Vagina (tissue), 2 donors: ENCODE results near the gene RAPSN. TPM values are rescaled to one million over a fixed set of nuclear protein-coding genes. Genes with fewer than 3 reads are reported as not detected.

ENCODE experiments used
- DNase-seq, 2 donors: peaks; one replicate each; pipeline ENCODE4 v3.0.0-alpha.2; 2017; ENCODE audit errors: extremely low spot score in 2 of 2
- H3K27ac ChIP-seq: fragments of 200-600 bp; sonication (generic); one replicate; pipeline ENCODE4 v1.5.1; 2019
- H3K27me3 ChIP-seq: fragments of 200-600 bp; sonication (generic); one replicate; pipeline ENCODE4 v1.5.1; 2019
- H3K36me3 ChIP-seq, 2 donors: fragments of 200-600 bp; sonication (generic); one replicate each; pipeline ENCODE4 v1.5.1; 2017 to 2019
- H3K4me1 ChIP-seq: fragments of 200-600 bp; sonication (generic); one replicate; pipeline ENCODE4 v1.5.1; 2019
- H3K4me3 ChIP-seq, 2 donors: fragments of 200-600 bp; sonication (generic); 1 replicate in 1 of 2; 2 replicates in 1 of 2; pipeline ENCODE4 v1.5.1; 2016 to 2019
- H3K9me3 ChIP-seq: fragments of 200-600 bp; sonication (generic); one replicate; pipeline ENCODE4 v1.5.1; 2019
- CTCF ChIP-seq, 3 experiments: fragments of 450-650 bp in 2 of 3; fragments of 200-600 bp in 1 of 3; sonication (generic) in 1 of 3; IDR thresholded peaks; one replicate each; pipeline ENCODE4 v1.5.1; 2017 to 2019; ENCODE audit warnings: antibody characterized with exemption in 3 of 3, mild to moderate bottlenecking in 2 of 3, moderate library complexity in 2 of 3
- POLR2A ChIP-seq, 2 donors: fragments of 450-650 bp; IDR thresholded peaks; one replicate each; pipeline ENCODE4 v1.6.1; 2017; ENCODE audit warnings: antibody characterized with exemption in 2 of 2, mild to moderate bottlenecking in 2 of 2, moderate library complexity in 2 of 2
- POLR2AphosphoS5 ChIP-seq, 2 donors: sonication (generic); formaldehyde crosslinking; IDR thresholded peaks; one replicate each; pipeline ENCODE4 v1.9.0; 2017; ENCODE audit warnings: antibody characterized with exemption in 2 of 2, mild to moderate bottlenecking in 2 of 2, low read depth in 1 of 2; ENCODE audit not compliant: insufficient read depth in 1 of 2
- intact Hi-C: fragments of 100-400 bp; cut with DNase I; formaldehyde crosslinking; loops from one replicate; pipeline ENCODE4 v1.15.1; 2023
- total RNA-seq: library from RNA; depleted of rRNA; stranded (reverse); fragments of >200 nt; gene quantifications from one replicate; pipeline ENCODE4 v1.2.3, GENCODE V29; 2016

The RAPSN gene
- total RNA-seq, 1 donor from 2014 or later = not detected

DNA sequence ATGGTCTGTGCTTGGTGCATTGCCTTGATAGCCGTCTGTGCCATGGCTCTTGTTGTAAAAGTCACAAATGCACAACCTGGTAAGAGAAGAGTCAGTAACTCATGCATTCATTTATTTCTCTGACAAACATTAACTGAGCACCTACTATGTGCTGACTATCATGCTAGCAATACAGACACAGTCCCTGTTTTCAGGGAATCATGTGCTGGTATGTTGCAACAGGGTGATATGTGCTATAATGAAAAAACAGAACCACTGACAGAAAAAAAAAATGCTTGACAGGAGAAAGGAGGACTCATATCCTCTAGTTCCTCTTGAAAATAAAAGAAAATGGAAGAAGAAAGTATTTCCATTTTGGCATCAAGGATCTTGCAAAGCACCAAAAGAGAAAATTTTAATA lies 34.5 kb upstream of the RAPSN start:
- Histone ChIP-seq H3K9me3 (no peaks in the 10 kb centered on the region), H3K27me3 (no peaks in the 10 kb centered on the region), H3K4me3 (no peak overlapping the region), H3K4me1 (no peaks in the 10 kb centered on the region), H3K36me3 (peaks cover 4 to 84% of the 10 kb centered on the region in 2 donors), H3K27ac (no peak overlapping the region)
- no peak for TF ChIP-seq POLR2A (IDR thresholded peaks at IDR 0.05)
- TF ChIP-seq CTCF (IDR thresholded peaks at IDR 0.05) = no peak
- no peak for TF ChIP-seq POLR2AphosphoS5 (IDR thresholded peaks at IDR 0.05; ENCODE audit: insufficient read depth in 1 of 2, low read depth in 1 of 2)
- DNase-seq = no peak
- intact Hi-C loops = no loop called here

DNA sequence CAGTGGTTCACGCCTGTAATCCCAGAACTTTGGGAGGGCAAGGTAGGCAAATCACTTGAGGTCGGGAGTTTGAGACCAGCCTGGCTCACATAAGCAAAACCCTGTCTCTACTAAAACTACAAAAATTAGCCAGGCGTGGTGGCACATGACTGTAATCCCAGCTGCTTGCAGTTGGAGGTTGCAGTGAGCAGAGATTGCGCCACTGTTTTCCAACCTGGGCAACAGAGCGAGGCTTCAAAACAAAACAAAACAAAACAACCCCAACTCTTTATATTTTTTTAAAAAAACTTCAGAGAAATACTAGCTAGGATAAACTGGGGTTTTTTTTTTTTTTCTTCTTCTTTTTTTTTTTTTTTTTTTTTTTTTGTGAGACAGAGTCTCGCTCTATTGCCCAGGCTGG lies 31.8 kb upstream of the RAPSN start:
- TF ChIP-seq CTCF (IDR thresholded peaks at IDR 0.05) (no peak), POLR2AphosphoS5 (IDR thresholded peaks at IDR 0.05; ENCODE audit: insufficient read depth in 1 of 2, low read depth in 1 of 2) (no peak), POLR2A (IDR thresholded peaks at IDR 0.05) (no peak)
- intact Hi-C loops = no loop called here
- Histone ChIP-seq H3K27me3 (no peaks in the 10 kb centered on the region), H3K4me1 (no peaks in the 10 kb centered on the region), H3K9me3 (no peaks in the 10 kb centered on the region), H3K36me3 (peaks cover 9 to 96% of the 10 kb centered on the region in 2 donors), H3K27ac (no peak overlapping the region), H3K4me3 (no peak overlapping the region)
- no peak for DNase-seq

- H3K9me3 ChIP-seq = no peaks in the 10 kb centered on the region
- no peak for DNase-seq
- no peaks in the 10 kb centered on the region for H3K4me1 ChIP-seq
- H3K4me3 ChIP-seq = no peak overlapping the region
- intact Hi-C loops = no loop called here
- no peak overlapping the region for H3K27ac ChIP-seq
- H3K36me3 ChIP-seq = peaks cover 9 to 95% of the 10 kb centered on the region in 2 donors
- TF ChIP-seq POLR2AphosphoS5 (IDR thresholded peaks at IDR 0.05; ENCODE audit: insufficient read depth in 1 of 2, low read depth in 1 of 2) (no peak), CTCF (IDR thresholded peaks at IDR 0.05) (no peak), POLR2A (IDR thresholded peaks at IDR 0.05) (no peak)
- H3K27me3 ChIP-seq = no peaks in the 10 kb centered on the region
Observed at GRCh38 chr11:47478651-47479329, 29.9 kb upstream of the RAPSN start.

GRCh38 chr11:47477753-47478152 lies 28.8 kb upstream of the RAPSN start:
- H3K36me3 ChIP-seq = peaks cover 9 to 93% of the 10 kb centered on the region in 2 donors
- H3K27me3 ChIP-seq = no peaks in the 10 kb centered on the region
- H3K4me3 ChIP-seq = no peak overlapping the region
- no peak for TF ChIP-seq POLR2A (IDR thresholded peaks at IDR 0.05)
- no peak for TF ChIP-seq POLR2AphosphoS5 (IDR thresholded peaks at IDR 0.05; ENCODE audit: insufficient read depth in 1 of 2, low read depth in 1 of 2)
- no peak for TF ChIP-seq CTCF (IDR thresholded peaks at IDR 0.05)
- DNase-seq = no peak
- no peaks in the 10 kb centered on the region for H3K9me3 ChIP-seq
- H3K4me1 ChIP-seq = no peaks in the 10 kb centered on the region
- intact Hi-C loops = no loop called here
- H3K27ac ChIP-seq = no peak overlapping the region

- no peaks in the 10 kb centered on the region for H3K4me1 ChIP-seq
- H3K36me3 ChIP-seq = peaks cover 7 to 93% of the 10 kb centered on the region in 2 donors
- intact Hi-C loops = no loop called here
- TF ChIP-seq CTCF (IDR thresholded peaks at IDR 0.05) (no peak), POLR2A (IDR thresholded peaks at IDR 0.05) (no peak), POLR2AphosphoS5 (IDR thresholded peaks at IDR 0.05; ENCODE audit: insufficient read depth in 1 of 2, low read depth in 1 of 2) (no peak)
- no peaks in the 10 kb centered on the region for H3K27me3 ChIP-seq
- no peaks in the 10 kb centered on the region for H3K9me3 ChIP-seq
- no peak overlapping the region for H3K27ac ChIP-seq
- no peak overlapping the region for H3K4me3 ChIP-seq
- DNase-seq = no peak
Observed at GRCh38 chr11:47477323-47477722, 28.4 kb upstream of the RAPSN start.
